Measurements from ENCODE around the gene EEF1G. TPM values are rescaled to one million over a fixed set of nuclear protein-coding genes. Genes with fewer than 3 reads are reported as not detected.

The EEF1G gene
- total and polyA plus RNA-seq, 9 of the 15 experiments (the other 6 are each of a cell fraction or from before 2014, with no cell fraction given), result 985 to 2,349 (median 2,035) TPM

GRCh38 chr11:62592146-62592815, 18.6 kb upstream of the EEF1G start (continued):
- TF ChIP-seq NR4A1 (CRISPR knock-in tag; IDR thresholded peaks at IDR 0.05) (no peak), NR4A1 (tag; IDR thresholded peaks at IDR 0.05) (no peak), ZBTB1 (CRISPR knock-in tag; IDR thresholded peaks at IDR 0.05; ENCODE audit: borderline replicate concordance, low read depth) (0 out of 2 replicates have a peak, but pooled peaks have one; percentile 52), NRF1 (conservative IDR thresholded peaks at IDR 0.05 in 1 of 2, IDR thresholded peaks at IDR 0.05 in 1 of 2) (no peak), MTA2 (IDR thresholded peaks at IDR 0.05; ENCODE audit: low read depth) (no peak), TCF3 (CRISPR knock-in tag; IDR thresholded peaks at IDR 0.05) (peak; percentile 48; the same call in 1 of the 2 replicates), TEAD1 (CRISPR knock-in tag; IDR thresholded peaks at IDR 0.05) (no peak), ZNF124 (CRISPR knock-in tag; IDR thresholded peaks at IDR 0.05) (no peak), CCNT2 (IDR thresholded peaks at IDR 0.05; ENCODE audit: borderline replicate concordance, extremely low read depth, insufficient read length, low read depth, low read length) (no peak), ZNF24 (IDR thresholded peaks at IDR 0.05) (no peak), ETV5 (CRISPR knock-in tag; IDR thresholded peaks at IDR 0.05; ENCODE audit: low read depth) (no peak), ZNF696 (CRISPR knock-in tag; conservative IDR thresholded peaks at IDR 0.05) (no peak), POLR2AphosphoS2 (IDR thresholded peaks at IDR 0.05; ENCODE audit: low read length) (peak; percentile 45; the same call in 1 of the 2 replicates), ZNF407 (IDR thresholded peaks at IDR 0.05; ENCODE audit: low read depth) (no peak), E2F8 (IDR thresholded peaks at IDR 0.05; ENCODE audit: low read depth, partially characterized antibody) (no peak), PHB (CRISPR knock-in tag; IDR thresholded peaks at IDR 0.05) (no peak), CTBP1 (IDR thresholded peaks at IDR 0.05; ENCODE audit: borderline replicate concordance) (peak; percentile 7; the same call in 1 of the 2 replicates), MBD2 (IDR thresholded peaks at IDR 0.05; ENCODE audit: borderline replicate concordance, low read depth) (no peak)

Measured in K562 (cell line).